HL-60 (cell line): ENCODE data around the gene ID2.

Experiments
- DNase-seq, 2 experiments: peaks; one replicate each; pipeline ENCODE4 v3.0.0-alpha.2; 2010 to 2020; ENCODE audit warnings: low read depth in 1 of 2, low spot score in 1 of 2
- H3K27ac ChIP-seq: fragments of 250-450 bp; sonication (Bioruptor Pico); replicated peaks from 2 replicates; pipeline ENCODE4 v1.5.1; 2020; ENCODE audit warnings: mild to moderate bottlenecking, moderate library complexity
- H3K27me3 ChIP-seq: fragments of 250-450 bp; sonication (Bioruptor Pico); 2 replicates; pipeline ENCODE4 v1.5.1; 2021; ENCODE audit warnings: mild to moderate bottlenecking, moderate library complexity; ENCODE audit not compliant: insufficient read depth, poor library complexity, severe bottlenecking
- H3K4me3 ChIP-seq: replicated peaks from 2 replicates; pipeline ENCODE4 v1.5.1; 2011; ENCODE audit warnings: mild to moderate bottlenecking, control low read depth, low read length; ENCODE audit not compliant: insufficient read depth
- GABPA ChIP-seq: IDR thresholded peaks from 2 replicates; pipeline ENCODE4 v1.6.1; 2012; ENCODE audit warnings: low read depth
- POLR2AphosphoS5 ChIP-seq: IDR thresholded peaks from 2 replicates; pipeline ENCODE4 v1.6.1; 2012; ENCODE audit warnings: low read depth
- SPI1 ChIP-seq: IDR thresholded peaks from 2 replicates; pipeline ENCODE4 v1.6.1; 2012; ENCODE audit warnings: low read depth, mild to moderate bottlenecking, borderline replicate concordance
- TF ChIP-seq, protein P1 (sequence below): IDR thresholded peaks from 2 replicates; pipeline ENCODE4 v1.6.1; 2012; ENCODE audit warnings: low read depth; ENCODE audit not compliant: insufficient replicate concordance
- TF ChIP-seq, protein P2 (sequence below): IDR thresholded peaks from one replicate; pipeline ENCODE4 v1.5.1; 2011; ENCODE audit warnings: low read length, control low read depth, inconsistent platforms; ENCODE audit not compliant: insufficient read depth

Gene ID2

DNA sequence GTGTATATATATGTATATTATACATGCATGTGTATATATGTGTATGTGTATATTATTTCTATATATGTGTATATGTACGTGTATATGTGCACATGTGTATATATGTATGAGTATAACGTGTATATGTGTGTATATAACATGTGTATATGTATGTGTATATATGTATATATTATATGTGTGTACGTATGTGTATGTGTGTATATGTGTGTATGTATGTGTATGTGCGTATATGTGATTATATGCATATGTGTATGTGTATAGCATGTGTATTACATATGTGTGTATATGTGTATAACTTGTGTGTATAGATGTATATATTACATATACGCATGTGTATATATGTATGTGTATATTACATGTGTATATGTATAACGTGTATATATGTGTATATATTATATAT is 32.1 kb upstream of the ID2 start:
- TF ChIP-seq, protein P1, sequence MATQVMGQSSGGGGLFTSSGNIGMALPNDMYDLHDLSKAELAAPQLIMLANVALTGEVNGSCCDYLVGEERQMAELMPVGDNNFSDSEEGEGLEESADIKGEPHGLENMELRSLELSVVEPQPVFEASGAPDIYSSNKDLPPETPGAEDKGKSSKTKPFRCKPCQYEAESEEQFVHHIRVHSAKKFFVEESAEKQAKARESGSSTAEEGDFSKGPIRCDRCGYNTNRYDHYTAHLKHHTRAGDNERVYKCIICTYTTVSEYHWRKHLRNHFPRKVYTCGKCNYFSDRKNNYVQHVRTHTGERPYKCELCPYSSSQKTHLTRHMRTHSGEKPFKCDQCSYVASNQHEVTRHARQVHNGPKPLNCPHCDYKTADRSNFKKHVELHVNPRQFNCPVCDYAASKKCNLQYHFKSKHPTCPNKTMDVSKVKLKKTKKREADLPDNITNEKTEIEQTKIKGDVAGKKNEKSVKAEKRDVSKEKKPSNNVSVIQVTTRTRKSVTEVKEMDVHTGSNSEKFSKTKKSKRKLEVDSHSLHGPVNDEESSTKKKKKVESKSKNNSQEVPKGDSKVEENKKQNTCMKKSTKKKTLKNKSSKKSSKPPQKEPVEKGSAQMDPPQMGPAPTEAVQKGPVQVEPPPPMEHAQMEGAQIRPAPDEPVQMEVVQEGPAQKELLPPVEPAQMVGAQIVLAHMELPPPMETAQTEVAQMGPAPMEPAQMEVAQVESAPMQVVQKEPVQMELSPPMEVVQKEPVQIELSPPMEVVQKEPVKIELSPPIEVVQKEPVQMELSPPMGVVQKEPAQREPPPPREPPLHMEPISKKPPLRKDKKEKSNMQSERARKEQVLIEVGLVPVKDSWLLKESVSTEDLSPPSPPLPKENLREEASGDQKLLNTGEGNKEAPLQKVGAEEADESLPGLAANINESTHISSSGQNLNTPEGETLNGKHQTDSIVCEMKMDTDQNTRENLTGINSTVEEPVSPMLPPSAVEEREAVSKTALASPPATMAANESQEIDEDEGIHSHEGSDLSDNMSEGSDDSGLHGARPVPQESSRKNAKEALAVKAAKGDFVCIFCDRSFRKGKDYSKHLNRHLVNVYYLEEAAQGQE, result no peak
- no peak for TF ChIP-seq SPI1
- no peak for TF ChIP-seq GABPA
- TF ChIP-seq, protein P2, sequence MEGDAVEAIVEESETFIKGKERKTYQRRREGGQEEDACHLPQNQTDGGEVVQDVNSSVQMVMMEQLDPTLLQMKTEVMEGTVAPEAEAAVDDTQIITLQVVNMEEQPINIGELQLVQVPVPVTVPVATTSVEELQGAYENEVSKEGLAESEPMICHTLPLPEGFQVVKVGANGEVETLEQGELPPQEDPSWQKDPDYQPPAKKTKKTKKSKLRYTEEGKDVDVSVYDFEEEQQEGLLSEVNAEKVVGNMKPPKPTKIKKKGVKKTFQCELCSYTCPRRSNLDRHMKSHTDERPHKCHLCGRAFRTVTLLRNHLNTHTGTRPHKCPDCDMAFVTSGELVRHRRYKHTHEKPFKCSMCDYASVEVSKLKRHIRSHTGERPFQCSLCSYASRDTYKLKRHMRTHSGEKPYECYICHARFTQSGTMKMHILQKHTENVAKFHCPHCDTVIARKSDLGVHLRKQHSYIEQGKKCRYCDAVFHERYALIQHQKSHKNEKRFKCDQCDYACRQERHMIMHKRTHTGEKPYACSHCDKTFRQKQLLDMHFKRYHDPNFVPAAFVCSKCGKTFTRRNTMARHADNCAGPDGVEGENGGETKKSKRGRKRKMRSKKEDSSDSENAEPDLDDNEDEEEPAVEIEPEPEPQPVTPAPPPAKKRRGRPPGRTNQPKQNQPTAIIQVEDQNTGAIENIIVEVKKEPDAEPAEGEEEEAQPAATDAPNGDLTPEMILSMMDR, result no peak
- no peak for TF ChIP-seq POLR2AphosphoS5
- no peaks in the 10 kb centered on the region for H3K27me3 ChIP-seq
- no peak overlapping the region for H3K4me3 ChIP-seq
- no peak overlapping the region for H3K27ac ChIP-seq
- no peak for DNase-seq

DNA sequence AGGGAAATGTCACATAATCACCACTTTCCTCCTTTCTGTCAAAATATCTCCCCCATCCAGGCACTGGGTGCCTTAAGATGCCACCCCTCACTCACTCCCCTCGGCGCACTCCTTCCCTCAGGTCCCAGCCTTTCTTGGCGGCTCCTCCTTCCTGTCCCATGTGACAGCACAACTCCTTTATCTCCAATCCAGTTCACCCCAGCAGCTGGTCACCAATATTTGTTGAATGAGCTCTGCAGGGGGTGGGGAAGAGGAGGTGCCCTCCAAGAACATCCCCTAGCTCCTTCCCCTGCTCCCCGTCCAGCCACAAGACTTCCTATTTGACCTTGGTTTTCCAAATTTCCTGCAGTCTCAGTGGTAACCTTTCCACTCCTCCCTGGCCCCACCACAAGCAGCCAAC is 31.6 kb upstream of the ID2 start:
- no peak for TF ChIP-seq SPI1
- no peak for TF ChIP-seq POLR2AphosphoS5
- TF ChIP-seq, protein P2, result no peak
- TF ChIP-seq, protein P1, result no peak
- no peak for DNase-seq
- H3K4me3 ChIP-seq, result no peak overlapping the region
- no peaks in the 10 kb centered on the region for H3K27me3 ChIP-seq
- no peak overlapping the region for H3K27ac ChIP-seq

DNA sequence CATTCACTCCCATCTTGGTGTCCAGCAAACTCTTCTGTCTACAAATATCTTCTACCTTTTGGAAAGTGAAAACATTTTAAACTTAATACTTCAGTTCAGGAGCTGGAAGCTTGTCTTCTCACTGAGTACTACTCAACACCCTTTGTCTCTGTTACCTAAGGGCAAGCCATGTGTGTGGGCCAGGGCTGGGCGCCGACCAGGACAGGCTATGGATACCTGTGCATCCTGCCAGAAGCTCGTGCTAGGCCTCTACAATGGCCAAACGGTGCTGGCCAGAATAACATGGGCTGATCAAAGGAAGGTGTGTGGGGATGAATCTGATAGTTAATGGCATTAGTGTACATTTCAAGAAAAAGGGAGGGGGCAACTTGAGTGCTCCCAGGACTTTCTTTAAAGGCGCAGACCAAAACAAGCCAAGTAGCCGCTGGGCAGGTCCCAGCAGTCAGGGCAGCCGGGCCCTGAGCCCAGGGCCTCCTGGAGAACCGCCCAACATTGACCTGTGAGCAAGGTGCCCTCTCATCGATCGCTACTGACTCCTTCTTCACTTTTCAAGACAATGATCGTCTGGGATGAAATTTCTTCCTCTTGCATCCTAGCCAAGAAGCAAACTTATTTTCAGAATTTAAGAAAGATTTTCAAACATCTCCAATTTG is 29.0 kb upstream of the ID2 start:
- Histone ChIP-seq H3K27ac (no peak overlapping the region), H3K4me3 (no peak overlapping the region), H3K27me3 (no peaks in the 10 kb centered on the region)
- no peak for TF ChIP-seq GABPA
- TF ChIP-seq POLR2AphosphoS5, result no peak
- TF ChIP-seq, protein P2, result no peak
- no peak for TF ChIP-seq SPI1
- TF ChIP-seq, protein P1, result no peak
- DNase-seq, result no peak
